Fibroblast of the aortic adventitia (primary cell): ENCODE data around the gene LMX1A. TPM values are rescaled to one million over a fixed set of nuclear protein-coding genes. Genes with fewer than 3 reads are reported as not detected.

Experiments
- DNase-seq: peaks from one replicate; pipeline ENCODE4 v3.0.0-alpha.2; 2010; ENCODE audit warnings: low read depth
- H3K4me3 ChIP-seq: 2 replicates; pipeline ENCODE4 v1.5.1; 2011; ENCODE audit warnings: low read depth, mild to moderate bottlenecking, control low read depth, low read length, moderate library complexity
- CTCF ChIP-seq: IDR thresholded peaks from 2 replicates; pipeline ENCODE4 v1.5.1; 2011; ENCODE audit warnings: mild to moderate bottlenecking, low read length, control low read depth, inconsistent platforms; ENCODE audit not compliant: insufficient read depth
- total RNA-seq: library from RNA; depleted of rRNA; stranded (reverse); fragments of >200 nt; gene quantifications from 2 replicates; pipeline ENCODE4 v1.2.3, GENCODE V29; 2012; ENCODE audit warnings: low replicate concordance

Gene LMX1A
- total RNA-seq, 1 donor = not detected

- no peak for TF ChIP-seq CTCF
- no peak overlapping the region for H3K4me3 ChIP-seq
- no peak for DNase-seq
Observed at GRCh38 chr1:165179306-165179705, 177.2 kb downstream of the LMX1A start.

DNA sequence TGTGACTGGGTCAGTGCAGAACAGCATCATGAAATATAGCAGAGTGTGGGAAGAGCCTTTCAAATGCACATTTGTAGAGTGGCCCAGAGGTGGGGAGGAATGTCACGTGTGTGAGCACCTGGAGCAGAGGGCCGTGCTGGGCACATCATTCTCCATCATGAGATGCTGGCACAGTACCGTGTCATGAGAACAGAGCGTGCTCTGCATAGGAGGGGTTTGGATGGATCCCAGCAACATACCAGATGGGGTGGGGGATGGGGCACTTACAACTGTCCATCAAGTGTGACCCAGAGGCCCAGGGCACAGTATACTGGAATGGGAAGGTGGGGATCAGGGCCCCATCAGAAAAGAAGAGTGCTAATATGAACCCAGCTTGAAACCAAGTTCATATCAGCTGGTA is 182.0 kb downstream of the LMX1A start:
- no peak for TF ChIP-seq CTCF
- no peak for DNase-seq
- H3K4me3 ChIP-seq = no peak overlapping the region

DNA sequence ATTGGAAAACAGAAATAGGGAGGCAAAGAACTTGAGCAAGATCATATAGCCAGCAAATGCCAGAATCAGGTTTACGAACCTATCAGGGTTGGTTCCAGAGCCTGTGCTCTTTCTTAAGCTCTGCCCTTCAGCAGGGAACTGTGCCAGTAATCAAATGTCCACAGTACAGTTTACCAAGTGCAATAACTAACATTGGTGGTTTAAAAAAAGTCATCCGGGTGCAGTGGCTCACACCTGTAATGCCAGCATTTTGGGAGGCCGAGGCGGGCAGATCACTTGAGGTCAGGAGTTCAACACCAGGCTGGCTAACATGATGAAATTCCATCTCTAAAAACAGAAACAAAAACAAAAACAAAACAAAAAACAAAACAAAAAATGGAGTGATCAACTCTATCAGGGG is 182.7 kb downstream of the LMX1A start:
- H3K4me3 ChIP-seq = no peak overlapping the region
- no peak for DNase-seq
- TF ChIP-seq CTCF = no peak

- no peak overlapping the region for H3K4me3 ChIP-seq
- no peak for DNase-seq
- no peak for TF ChIP-seq CTCF
Observed at GRCh38 chr1:165173409-165173808, 183.1 kb downstream of the LMX1A start.

- DNase-seq = no peak
- H3K4me3 ChIP-seq = no peak overlapping the region
- TF ChIP-seq CTCF = no peak
Observed at GRCh38 chr1:165172666-165173065, 183.8 kb downstream of the LMX1A start.

DNA sequence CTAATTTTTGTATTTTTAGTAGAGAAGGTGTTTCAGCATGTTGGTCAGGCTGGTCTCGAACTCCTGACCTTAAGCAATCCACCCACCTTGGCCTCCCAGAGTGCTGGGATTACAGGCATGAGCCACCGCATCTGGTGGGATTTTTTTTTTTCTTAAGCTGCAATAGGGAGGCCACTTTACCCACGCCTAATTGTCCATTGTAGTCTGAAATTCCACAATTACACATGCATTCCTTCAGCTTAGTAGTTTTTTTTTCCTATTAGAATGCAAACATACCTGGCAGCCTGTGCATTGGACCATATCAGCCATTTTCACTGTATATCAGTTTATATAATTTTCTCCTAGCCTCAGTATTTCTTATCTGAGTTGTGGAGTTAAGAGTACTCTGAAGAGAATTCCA is 186.8 kb downstream of the LMX1A start:
- no peak for TF ChIP-seq CTCF
- DNase-seq = no peak
- H3K4me3 ChIP-seq = no peak overlapping the region

- H3K4me3 ChIP-seq = no peak overlapping the region
- TF ChIP-seq CTCF = no peak
- no peak for DNase-seq
Observed at GRCh38 chr1:165169028-165169427, 187.5 kb downstream of the LMX1A start.
